DND-41 (cell line): ENCODE measurements around the gene ACTMAP.

Source experiments
- CTCF ChIP-seq: IDR thresholded peaks from 2 replicates; pipeline ENCODE4 v1.5.1; 2012; ENCODE audit warnings: borderline replicate concordance, low read length, moderate library complexity, mild to moderate bottlenecking; ENCODE audit not compliant: poor library complexity, severe bottlenecking; ENCODE audit errors: extremely low read depth
- EZH2 ChIP-seq: IDR thresholded peaks from 3 replicates; pipeline ENCODE4 v1.6.1; 2012; ENCODE audit warnings: borderline replicate concordance, low read depth, mild to moderate bottlenecking, moderate library complexity, low read length, inconsistent platforms; ENCODE audit not compliant: severe bottlenecking

- TF ChIP-seq CTCF: no peak
- TF ChIP-seq EZH2: no peak
Observed at GRCh38 chr19:40745402-40745780, 4.9 kb downstream of the ACTMAP start.
